ENCODE measurements around the gene KIF19. TPM values are rescaled to one million over a fixed set of nuclear protein-coding genes. Genes with fewer than 3 reads are reported as not detected.
"Not testable (repeated sequence)": the region's sequence is repeated elsewhere in the genome, so short reads cannot be mapped to it uniquely, and the experiment has no call there.

KIF19 gene
- total RNA-seq, 1 experiment from 2014 or later, result not detected

DNA sequence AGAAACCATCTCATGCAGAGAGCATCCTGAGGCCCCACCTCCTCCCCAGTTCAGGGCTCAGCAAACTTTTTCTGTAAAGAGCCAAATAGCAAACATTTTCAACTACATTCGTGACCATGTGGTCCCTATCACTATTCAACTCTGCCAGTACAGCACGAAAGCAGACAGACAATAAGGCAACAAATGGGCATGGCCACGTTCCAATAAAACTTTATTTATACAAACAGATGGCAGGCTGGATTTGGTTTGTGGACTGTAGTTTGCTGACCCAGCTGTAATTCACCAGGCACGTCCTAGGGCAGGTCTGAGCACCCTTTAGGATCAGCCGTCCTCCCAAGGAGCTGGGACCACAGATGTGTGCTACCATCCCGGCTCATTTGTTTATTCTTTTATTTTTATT, 78.8 kb downstream of the KIF19 start:
- no peak for ATAC-seq

DNA sequence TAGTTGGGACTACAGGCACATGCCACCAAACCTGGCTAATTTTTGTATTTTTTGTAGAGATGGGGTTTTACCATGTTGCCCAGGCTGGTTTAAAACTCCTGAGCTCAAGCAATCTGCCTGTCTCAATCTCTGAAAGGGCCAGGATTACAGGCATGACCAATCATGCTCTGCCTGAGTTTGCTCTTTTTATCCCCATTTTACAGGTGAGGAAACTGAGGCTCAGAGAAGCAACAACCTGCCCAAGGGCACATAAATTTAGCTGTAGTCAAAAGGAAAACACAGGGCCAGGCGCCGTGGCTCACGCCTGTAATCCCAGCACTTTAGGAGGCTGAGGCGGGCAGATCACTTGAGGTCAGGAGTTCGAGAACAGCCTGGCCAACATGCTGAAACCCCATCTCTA, 79.3 kb downstream of the KIF19 start:
- BruUV-seq (replicated peaks); H3K9me3 ChIP-seq (ENCODE audit: control insufficient read depth, insufficient read depth, low read depth, low read length); H3K27me3 ChIP-seq (ENCODE audit: control insufficient read depth, insufficient read depth, low read length); DNase-seq (ENCODE audit: low read depth, low spot score); CTCF ChIA-PET; in situ Hi-C loops (cut with HindIII; ENCODE audit: low pct_unique_long_range_greater_than_20kb, low sequenced_read_pairs); POLR2A ChIA-PET; ATAC-seq; H3K4me3 ChIP-seq (ENCODE audit: low read depth in 2 of 2, low read length in 2 of 2); H3K36me3 ChIP-seq (ENCODE audit: control insufficient read depth, insufficient read depth, low read length); H3K4me1 ChIP-seq (ENCODE audit: control insufficient read depth, insufficient read depth, low read length); intact Hi-C loops (cut with micrococcal nuclease; ENCODE audit: unreplicated experiment); H3K27ac ChIP-seq (ENCODE audit: low read length): not testable (repeated sequence)

More for the DNA sequence above, 78.8 kb downstream of the KIF19 start:
- no peak overlapping the region for H3K4me3 ChIP-seq (ENCODE audit: low read depth in 2 of 2, low read length in 2 of 2)
- H3K9me3 ChIP-seq (ENCODE audit: control insufficient read depth, insufficient read depth, low read depth, low read length), result no peaks in the 10 kb centered on the region
- DNase-seq (ENCODE audit: low read depth, low spot score), result no peak
- no peak for TF ChIP-seq SIN3A (IDR thresholded peaks at IDR 0.05; ENCODE audit: borderline replicate concordance, insufficient read depth, low read depth, low read length)
- TF ChIP-seq, protein P1, sequence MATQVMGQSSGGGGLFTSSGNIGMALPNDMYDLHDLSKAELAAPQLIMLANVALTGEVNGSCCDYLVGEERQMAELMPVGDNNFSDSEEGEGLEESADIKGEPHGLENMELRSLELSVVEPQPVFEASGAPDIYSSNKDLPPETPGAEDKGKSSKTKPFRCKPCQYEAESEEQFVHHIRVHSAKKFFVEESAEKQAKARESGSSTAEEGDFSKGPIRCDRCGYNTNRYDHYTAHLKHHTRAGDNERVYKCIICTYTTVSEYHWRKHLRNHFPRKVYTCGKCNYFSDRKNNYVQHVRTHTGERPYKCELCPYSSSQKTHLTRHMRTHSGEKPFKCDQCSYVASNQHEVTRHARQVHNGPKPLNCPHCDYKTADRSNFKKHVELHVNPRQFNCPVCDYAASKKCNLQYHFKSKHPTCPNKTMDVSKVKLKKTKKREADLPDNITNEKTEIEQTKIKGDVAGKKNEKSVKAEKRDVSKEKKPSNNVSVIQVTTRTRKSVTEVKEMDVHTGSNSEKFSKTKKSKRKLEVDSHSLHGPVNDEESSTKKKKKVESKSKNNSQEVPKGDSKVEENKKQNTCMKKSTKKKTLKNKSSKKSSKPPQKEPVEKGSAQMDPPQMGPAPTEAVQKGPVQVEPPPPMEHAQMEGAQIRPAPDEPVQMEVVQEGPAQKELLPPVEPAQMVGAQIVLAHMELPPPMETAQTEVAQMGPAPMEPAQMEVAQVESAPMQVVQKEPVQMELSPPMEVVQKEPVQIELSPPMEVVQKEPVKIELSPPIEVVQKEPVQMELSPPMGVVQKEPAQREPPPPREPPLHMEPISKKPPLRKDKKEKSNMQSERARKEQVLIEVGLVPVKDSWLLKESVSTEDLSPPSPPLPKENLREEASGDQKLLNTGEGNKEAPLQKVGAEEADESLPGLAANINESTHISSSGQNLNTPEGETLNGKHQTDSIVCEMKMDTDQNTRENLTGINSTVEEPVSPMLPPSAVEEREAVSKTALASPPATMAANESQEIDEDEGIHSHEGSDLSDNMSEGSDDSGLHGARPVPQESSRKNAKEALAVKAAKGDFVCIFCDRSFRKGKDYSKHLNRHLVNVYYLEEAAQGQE (IDR thresholded peaks at IDR 0.05; ENCODE audit: insufficient read depth in 1 of 2, low read depth in 2 of 2, low read length in 1 of 2), result no peak
- H3K27ac ChIP-seq (ENCODE audit: low read length), result no peak overlapping the region
- CTCF ChIA-PET, result no interaction called here
- H3K4me1 ChIP-seq (ENCODE audit: control insufficient read depth, insufficient read depth, low read length), result no peaks in the 10 kb centered on the region
- intact Hi-C loops (cut with micrococcal nuclease; ENCODE audit: unreplicated experiment), result no loop called here
- POLR2A ChIA-PET, result no interaction called here
- BruUV-seq (replicated peaks), result no TSS peak
- in situ Hi-C loops (cut with HindIII; ENCODE audit: low pct_unique_long_range_greater_than_20kb, low sequenced_read_pairs), result no loop called here
- H3K36me3 ChIP-seq (ENCODE audit: control insufficient read depth, insufficient read depth, low read length), result no peaks in the 10 kb centered on the region
- H3K27me3 ChIP-seq (ENCODE audit: control insufficient read depth, insufficient read depth, low read length), result no peaks in the 10 kb centered on the region

Other genes with a start within 250 kb of the KIF19 start
- 968 TPM for gene RPL38, start 122.5 kb upstream of the KIF19 start, total RNA-seq (2021; ENCODE audit: unreplicated experiment)
- 8.3 TPM for gene TTYH2, start 112.7 kb upstream of the KIF19 start, total RNA-seq (2021; ENCODE audit: unreplicated experiment)
- gene DNAI2, start 52.0 kb upstream of the KIF19 start, total RNA-seq (2021; ENCODE audit: unreplicated experiment), result not detected
- gene BTBD17, start 35.6 kb downstream of the KIF19 start, total RNA-seq (2021; ENCODE audit: unreplicated experiment), result not detected
- not detected for gene GPR142, start 41.3 kb downstream of the KIF19 start, total RNA-seq (2021; ENCODE audit: unreplicated experiment)
- 57.1 TPM for gene GPRC5C, start 105.9 kb downstream of the KIF19 start, total RNA-seq (2021; ENCODE audit: unreplicated experiment)
- gene CD300A, start 140.4 kb downstream of the KIF19 start, total RNA-seq (2021; ENCODE audit: unreplicated experiment), result 0.21 TPM
- gene CD300LB, start 205.2 kb downstream of the KIF19 start, total RNA-seq (2021; ENCODE audit: unreplicated experiment), result not detected
- gene CD300C, start 219.9 kb downstream of the KIF19 start, total RNA-seq (2021; ENCODE audit: unreplicated experiment), result not detected
- not detected for gene CD300H, start 241.3 kb downstream of the KIF19 start, total RNA-seq (2021; ENCODE audit: unreplicated experiment)